ENCODE measurements around the gene VANGL2.

Gene VANGL2

GRCh38 chr1:160371346-160371631 is 29.1 kb upstream of the VANGL2 start:
- H3K36me3 ChIP-seq (ENCODE audit: insufficient read depth, insufficient read length, low read length), result no peaks in the 10 kb centered on the region
- no peak for DNase-seq (ENCODE audit: low read depth, low spot score)
- no peak overlapping the region for H3K9ac ChIP-seq (ENCODE audit: insufficient read length, low read depth)

GRCh38 chr1:160371756-160372155 is 28.6 kb upstream of the VANGL2 start:
- Histone ChIP-seq H3K36me3 (ENCODE audit: insufficient read depth, insufficient read length, low read length) (no peaks in the 10 kb centered on the region), H3K4me1 (ENCODE audit: insufficient read depth, insufficient read length) (peaks cover 22% of the 10 kb centered on the region), H3K9ac (ENCODE audit: insufficient read length, low read depth) (no peak overlapping the region), H3K27me3 (ENCODE audit: insufficient read depth, insufficient read length) (no peaks in the 10 kb centered on the region), H3K9me3 (ENCODE audit: insufficient read depth, low read length) (no peaks in the 10 kb centered on the region), H3K4me3 (ENCODE audit: insufficient read length, low read depth) (no peak overlapping the region)
- TF ChIP-seq SUZ12 (IDR thresholded peaks at IDR 0.05; ENCODE audit: extremely low read depth, insufficient read depth, insufficient read length) (no peak), YY1 (IDR thresholded peaks at IDR 0.05; ENCODE audit: insufficient read depth, insufficient read length) (no peak), ZNF274 (IDR thresholded peaks at IDR 0.05; ENCODE audit: low read depth, low read length) (no peak)
- DNase-seq (ENCODE audit: low read depth, low spot score), result no peak

More at GRCh38 chr1:160371346-160371631, 29.1 kb upstream of the VANGL2 start:
- no peaks in the 10 kb centered on the region for H3K27me3 ChIP-seq (ENCODE audit: insufficient read depth, insufficient read length)
- H3K4me1 ChIP-seq (ENCODE audit: insufficient read depth, insufficient read length), result peaks cover 22% of the 10 kb centered on the region
- no peak for TF ChIP-seq ZNF274 (IDR thresholded peaks at IDR 0.05; ENCODE audit: low read depth, low read length)
- no peak for TF ChIP-seq SUZ12 (IDR thresholded peaks at IDR 0.05; ENCODE audit: extremely low read depth, insufficient read depth, insufficient read length)
- no peak for TF ChIP-seq YY1 (IDR thresholded peaks at IDR 0.05; ENCODE audit: insufficient read depth, insufficient read length)
- H3K4me3 ChIP-seq (ENCODE audit: insufficient read length, low read depth), result no peak overlapping the region
- no peaks in the 10 kb centered on the region for H3K9me3 ChIP-seq (ENCODE audit: insufficient read depth, low read length)

GRCh38 chr1:160373696-160374095 is 26.7 kb upstream of the VANGL2 start:
- Histone ChIP-seq H3K4me3 (ENCODE audit: insufficient read length, low read depth) (no peak overlapping the region), H3K9ac (ENCODE audit: insufficient read length, low read depth) (no peak overlapping the region), H3K27me3 (ENCODE audit: insufficient read depth, insufficient read length) (no peaks in the 10 kb centered on the region), H3K36me3 (ENCODE audit: insufficient read depth, insufficient read length, low read length) (no peaks in the 10 kb centered on the region), H3K9me3 (ENCODE audit: insufficient read depth, low read length) (no peaks in the 10 kb centered on the region), H3K4me1 (ENCODE audit: insufficient read depth, insufficient read length) (peaks cover 35% of the 10 kb centered on the region)
- DNase-seq (ENCODE audit: low read depth, low spot score), result no peak
- no peak for TF ChIP-seq YY1 (IDR thresholded peaks at IDR 0.05; ENCODE audit: insufficient read depth, insufficient read length)
- TF ChIP-seq ZNF274 (IDR thresholded peaks at IDR 0.05; ENCODE audit: low read depth, low read length), result no peak
- TF ChIP-seq SUZ12 (IDR thresholded peaks at IDR 0.05; ENCODE audit: extremely low read depth, insufficient read depth, insufficient read length), result no peak

DNA sequence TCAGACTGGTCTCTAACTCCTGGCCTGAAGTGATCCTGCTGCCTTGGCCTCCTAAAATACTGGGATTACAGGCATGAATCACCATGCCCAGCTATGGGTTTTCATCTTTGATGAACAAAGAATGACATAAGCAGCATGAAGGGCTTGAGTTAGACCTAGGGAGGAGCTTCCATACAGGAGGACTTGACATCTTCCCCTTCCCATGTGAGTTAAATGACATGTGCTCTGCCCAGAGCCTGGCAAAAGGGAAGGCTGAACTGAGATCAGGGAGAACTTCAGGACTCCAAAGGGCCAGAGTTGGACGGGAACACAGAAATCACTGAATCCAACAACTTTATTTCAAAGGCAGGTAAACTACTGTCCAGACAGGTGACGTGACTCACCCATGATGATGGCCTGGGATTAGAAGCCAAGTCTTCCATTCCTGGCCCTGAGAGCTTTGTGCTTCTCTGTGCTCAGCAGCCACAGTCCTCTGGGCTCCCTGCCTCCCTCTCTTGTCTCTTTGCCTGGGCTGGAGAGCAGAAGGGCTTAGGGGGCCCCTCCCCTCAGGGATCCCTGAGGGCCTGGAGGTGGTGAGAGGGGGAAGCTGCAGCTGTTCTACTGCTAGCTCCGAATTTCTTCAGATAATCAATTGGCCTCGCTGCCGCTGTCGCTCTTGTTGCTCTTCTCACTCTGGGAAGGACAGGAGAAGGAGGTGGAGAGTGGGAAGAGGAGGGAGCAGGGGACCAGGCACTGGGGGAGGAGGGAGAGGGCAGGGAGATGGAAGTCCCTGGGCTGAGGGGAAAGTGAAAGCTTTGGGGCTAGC is 25.9 kb upstream of the VANGL2 start:
- no peaks in the 10 kb centered on the region for H3K36me3 ChIP-seq (ENCODE audit: insufficient read depth, insufficient read length, low read length)
- peak; percentile 68 for DNase-seq (ENCODE audit: low read depth, low spot score)
- no peaks in the 10 kb centered on the region for H3K27me3 ChIP-seq (ENCODE audit: insufficient read depth, insufficient read length)
- H3K9me3 ChIP-seq (ENCODE audit: insufficient read depth, low read length), result no peaks in the 10 kb centered on the region
- H3K4me1 ChIP-seq (ENCODE audit: insufficient read depth, insufficient read length), result peaks cover 35% of the 10 kb centered on the region
- peak overlapping the region; percentile 16 for H3K4me3 ChIP-seq (ENCODE audit: insufficient read length, low read depth)
- peak overlapping the region; percentile 57 for H3K9ac ChIP-seq (ENCODE audit: insufficient read length, low read depth)
- TF ChIP-seq SUZ12 (IDR thresholded peaks at IDR 0.05; ENCODE audit: extremely low read depth, insufficient read depth, insufficient read length) (no peak), YY1 (IDR thresholded peaks at IDR 0.05; ENCODE audit: insufficient read depth, insufficient read length) (no peak), ZNF274 (IDR thresholded peaks at IDR 0.05; ENCODE audit: low read depth, low read length) (no peak)

- peak; percentile 92 for DNase-seq (ENCODE audit: low read depth, low spot score)
Measured at GRCh38 chr1:160375788-160376524, 24.4 kb upstream of the VANGL2 start.

GRCh38 chr1:160376525-160377131 is 23.7 kb upstream of the VANGL2 start:
- DNase-seq (ENCODE audit: low read depth, low spot score), result peak; percentile 91
- Histone ChIP-seq H3K9me3 (ENCODE audit: insufficient read depth, low read length) (no peaks in the 10 kb centered on the region), H3K9ac (ENCODE audit: insufficient read length, low read depth) (peak overlapping the region; percentile 28), H3K36me3 (ENCODE audit: insufficient read depth, insufficient read length, low read length) (no peaks in the 10 kb centered on the region), H3K4me1 (ENCODE audit: insufficient read depth, insufficient read length) (peaks cover 31% of the 10 kb centered on the region), H3K4me3 (ENCODE audit: insufficient read length, low read depth) (no peak overlapping the region), H3K27me3 (ENCODE audit: insufficient read depth, insufficient read length) (no peaks in the 10 kb centered on the region)
- no peak for TF ChIP-seq SUZ12 (IDR thresholded peaks at IDR 0.05; ENCODE audit: extremely low read depth, insufficient read depth, insufficient read length)
- no peak for TF ChIP-seq ZNF274 (IDR thresholded peaks at IDR 0.05; ENCODE audit: low read depth, low read length)
- no peak for TF ChIP-seq YY1 (IDR thresholded peaks at IDR 0.05; ENCODE audit: insufficient read depth, insufficient read length)

More at GRCh38 chr1:160375788-160376524, 24.4 kb upstream of the VANGL2 start:
- H3K27me3 ChIP-seq (ENCODE audit: insufficient read depth, insufficient read length), result no peaks in the 10 kb centered on the region
- H3K36me3 ChIP-seq (ENCODE audit: insufficient read depth, insufficient read length, low read length), result no peaks in the 10 kb centered on the region
- no peaks in the 10 kb centered on the region for H3K9me3 ChIP-seq (ENCODE audit: insufficient read depth, low read length)
- H3K9ac ChIP-seq (ENCODE audit: insufficient read length, low read depth), result peak overlapping the region; percentile 57
- peaks cover 35% of the 10 kb centered on the region for H3K4me1 ChIP-seq (ENCODE audit: insufficient read depth, insufficient read length)
- TF ChIP-seq YY1 (IDR thresholded peaks at IDR 0.05; ENCODE audit: insufficient read depth, insufficient read length) (no peak), SUZ12 (IDR thresholded peaks at IDR 0.05; ENCODE audit: extremely low read depth, insufficient read depth, insufficient read length) (no peak), ZNF274 (IDR thresholded peaks at IDR 0.05; ENCODE audit: low read depth, low read length) (no peak)
- peak overlapping the region; percentile 30 for H3K4me3 ChIP-seq (ENCODE audit: insufficient read length, low read depth)
